ENCODE results near the gene RAB1B. TPM values are rescaled to one million over a fixed set of nuclear protein-coding genes. Genes with fewer than 3 reads are reported as not detected.
A peak's percentile ranks its signal among the peaks of the same experiment; 100 is the strongest.

RAB1B gene
- total and polyA plus RNA-seq, 2 donors (not counting 1 experiment from before 2014, with no cell fraction given), result 77.1 to 77.8 TPM

DNA sequence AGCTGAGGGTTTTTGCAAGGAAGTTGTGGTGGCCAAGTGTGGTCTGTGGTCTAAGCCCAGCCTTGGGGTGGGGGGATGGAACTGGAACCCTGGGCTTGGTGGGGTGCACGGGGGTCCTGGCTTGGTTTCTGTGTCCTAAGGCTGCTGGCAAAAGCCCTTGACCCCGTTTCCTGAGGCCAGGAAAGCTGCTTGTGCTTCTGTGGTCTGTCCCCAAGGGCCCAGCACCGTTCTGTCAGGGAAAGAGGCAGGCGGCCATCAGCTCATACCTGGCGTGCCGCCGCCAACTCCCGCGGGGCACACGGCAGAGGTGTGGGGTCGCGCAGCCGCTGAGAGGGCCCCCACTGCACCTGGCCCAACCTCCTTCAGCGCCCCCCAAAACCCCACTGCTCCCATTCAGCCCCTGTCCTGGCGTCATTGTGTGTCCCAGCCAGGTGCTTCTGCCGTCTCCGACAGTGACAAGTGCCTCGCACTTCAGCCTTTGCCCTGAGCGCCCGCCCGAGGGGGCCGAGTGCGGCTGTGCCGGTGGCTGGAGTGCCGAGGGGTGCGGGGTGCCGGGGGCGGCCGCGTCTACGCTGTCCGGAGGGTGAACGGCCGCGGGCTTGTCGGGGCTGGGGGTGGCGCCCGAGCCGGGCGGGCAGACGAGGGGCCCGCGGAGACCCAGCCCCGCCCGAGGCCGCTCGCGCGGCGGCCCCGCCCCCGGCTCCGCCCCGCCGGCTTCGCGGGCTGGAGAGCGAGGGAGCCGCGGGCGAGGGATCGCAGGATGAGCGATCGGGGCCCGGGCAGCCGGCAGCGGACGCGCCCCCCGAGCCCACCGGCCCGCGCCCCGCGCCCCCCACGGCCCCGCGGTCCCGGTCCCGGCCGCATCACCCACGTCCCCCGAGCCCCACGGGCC is 9.3 kb downstream of the RAB1B start, which contains the start of gene CNIH2:
Gene CNIH2 (plus strand): TSS at position 705 of the 892 bp plus-strand sequence. CDS start 282 bp downstream, outside the sequence.
- H3K9ac ChIP-seq (ENCODE audit: low read length), result peak within 1 kb of the TSS; percentile 39
- WGBS (ENCODE audit: insufficient coverage), result 2% methylated on average over 84 of the region's 84 CpGs
- Mint-ChIP-seq H3K4me1 (peaks cover 34% of the 10 kb centered on the region), H3K27ac (peak within 1 kb of the TSS; percentile 3), H3K27me3 (peaks cover 3% of the 10 kb centered on the region), H3K9me3 (ENCODE audit: insufficient read depth) (no peaks in the 10 kb centered on the region), H3K4me3 (peak within 1 kb of the TSS; percentile 68)
- H3K4me3 ChIP-seq (ENCODE audit: control extremely low read depth in 1 of 5, extremely low read depth in 1 of 5, insufficient read depth in 1 of 5, low read depth in 2 of 5, low read length in 4 of 5), result peak within 1 kb of the TSS in 3 of 5 experiments; percentile 32 to 50 (median 40)
- peak within 1 kb of the TSS; percentile 95 for H3K4me2 ChIP-seq (replicated peaks; ENCODE audit: low read depth, low read length, poor library complexity, severe bottlenecking)
- peaks cover 10% of the 10 kb centered on the region for H3K79me2 ChIP-seq (ENCODE audit: control insufficient read depth, insufficient read depth, low read length)
- H3K4me1 ChIP-seq (ENCODE audit: control insufficient read depth in 2 of 2, insufficient read depth in 2 of 2, low read length in 2 of 2), result peaks cover 22 to 27% of the 10 kb centered on the region in 2 donors
- ChIA-PET POLR2A (interaction anchor here (0.6 to 0.9 kb wide), 3 partner anchors 9 to 35 kb away, joined by 3 to 8 read pairs (median 5); no protein-coding TSS in a partner anchor), CTCF (no interaction called here)
- ATAC-seq (ENCODE audit: low read depth) (peak; percentile 44), DNase-seq (peak; percentile 78)
- H3K36me3 ChIP-seq (replicated peaks in 1 of 2; ENCODE audit: control extremely low read depth in 1 of 2, control insufficient read depth in 1 of 2, extremely low read depth in 1 of 2, insufficient read depth in 2 of 2, low read length in 1 of 2), result peaks cover 0 to 38% of the 10 kb centered on the region in 2 experiments
- peak within 1 kb of the TSS; percentile 22 for H2AFZ ChIP-seq (ENCODE audit: insufficient read depth, low read depth, low read length, poor library complexity, severe bottlenecking)
- H3K27ac ChIP-seq (ENCODE audit: low read length in 2 of 2), result no peak within 1 kb of the TSS
- intact Hi-C loops (cut with micrococcal nuclease), result no loop called here
- H4K20me1 ChIP-seq (ENCODE audit: control insufficient read depth, insufficient read depth, low read length, poor library complexity, severe bottlenecking), result peaks cover 39% of the 10 kb centered on the region
- H3K9me3 ChIP-seq (ENCODE audit: control extremely low read depth in 1 of 3, control insufficient read depth in 2 of 3, insufficient read depth in 1 of 3, low read length in 2 of 3), result no peaks in the 10 kb centered on the region
- no peak for TF ChIP-seq EZH2 (IDR thresholded peaks at IDR 0.05; ENCODE audit: borderline replicate concordance, insufficient read depth, low read depth, low read length, poor library complexity, severe bottlenecking)
- TF ChIP-seq, protein P1, sequence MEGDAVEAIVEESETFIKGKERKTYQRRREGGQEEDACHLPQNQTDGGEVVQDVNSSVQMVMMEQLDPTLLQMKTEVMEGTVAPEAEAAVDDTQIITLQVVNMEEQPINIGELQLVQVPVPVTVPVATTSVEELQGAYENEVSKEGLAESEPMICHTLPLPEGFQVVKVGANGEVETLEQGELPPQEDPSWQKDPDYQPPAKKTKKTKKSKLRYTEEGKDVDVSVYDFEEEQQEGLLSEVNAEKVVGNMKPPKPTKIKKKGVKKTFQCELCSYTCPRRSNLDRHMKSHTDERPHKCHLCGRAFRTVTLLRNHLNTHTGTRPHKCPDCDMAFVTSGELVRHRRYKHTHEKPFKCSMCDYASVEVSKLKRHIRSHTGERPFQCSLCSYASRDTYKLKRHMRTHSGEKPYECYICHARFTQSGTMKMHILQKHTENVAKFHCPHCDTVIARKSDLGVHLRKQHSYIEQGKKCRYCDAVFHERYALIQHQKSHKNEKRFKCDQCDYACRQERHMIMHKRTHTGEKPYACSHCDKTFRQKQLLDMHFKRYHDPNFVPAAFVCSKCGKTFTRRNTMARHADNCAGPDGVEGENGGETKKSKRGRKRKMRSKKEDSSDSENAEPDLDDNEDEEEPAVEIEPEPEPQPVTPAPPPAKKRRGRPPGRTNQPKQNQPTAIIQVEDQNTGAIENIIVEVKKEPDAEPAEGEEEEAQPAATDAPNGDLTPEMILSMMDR (IDR thresholded peaks at IDR 0.05), result no peak
- peaks cover 0 to 16% (median 3%) of the 10 kb centered on the region in 4 experiments for H3K27me3 ChIP-seq (replicated peaks in 1 of 4; ENCODE audit: control extremely low read depth in 1 of 4, control insufficient read depth in 3 of 4, insufficient read depth in 4 of 4, low read length in 3 of 4)

Data from B cell (primary cell).